GM18868 (cell line): ENCODE results near the gene CHAF1A.
A peak's percentile ranks its signal among the peaks of the same experiment; 100 is the strongest.

ENCODE experiments used
- ATAC-seq: cut with Tn5 transposase; IDR thresholded peaks from one replicate; pipeline ENCODE4 v1.9.1; 2021; ENCODE audit warnings: mild to moderate bottlenecking, moderate library complexity; ENCODE audit not compliant: unreplicated experiment

The CHAF1A gene

DNA sequence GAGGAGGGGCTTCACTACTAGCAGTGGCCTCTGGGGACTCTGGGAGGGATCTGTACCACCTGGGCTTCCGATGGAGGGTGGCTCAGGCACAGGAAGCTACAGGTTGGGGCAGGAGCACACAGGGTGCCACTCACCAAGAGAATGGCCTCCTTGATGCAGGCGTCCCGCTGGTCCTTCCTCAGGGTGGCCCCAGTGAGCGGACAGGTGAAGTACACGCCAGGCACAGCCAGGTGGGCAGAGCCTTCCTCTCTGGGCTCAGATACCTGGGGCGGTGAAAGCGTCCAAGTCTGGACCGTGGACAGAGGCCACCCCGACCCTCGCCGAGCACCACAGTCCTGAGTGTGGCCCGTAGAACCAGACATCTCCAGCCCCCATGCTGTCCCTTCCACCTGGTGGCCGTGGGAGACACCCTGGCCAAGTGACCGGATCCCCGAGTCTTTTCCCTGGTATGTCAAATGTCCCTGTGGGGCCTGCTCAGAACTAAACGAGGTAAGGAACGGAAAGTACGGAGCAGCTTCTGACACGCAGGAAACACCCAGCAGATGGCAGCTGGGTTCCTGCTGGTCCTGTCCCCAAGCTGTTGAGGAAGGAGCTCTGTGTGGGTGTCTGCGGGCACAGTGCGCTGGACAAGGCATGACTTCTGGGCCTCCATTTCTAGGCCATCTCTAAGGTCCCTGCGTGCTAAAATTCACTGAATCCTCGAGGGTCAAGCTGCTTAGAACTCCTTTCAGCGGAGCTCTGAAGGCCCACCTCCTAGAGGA lies 50.0 kb downstream of the CHAF1A start:
- ATAC-seq = no peak

DNA sequence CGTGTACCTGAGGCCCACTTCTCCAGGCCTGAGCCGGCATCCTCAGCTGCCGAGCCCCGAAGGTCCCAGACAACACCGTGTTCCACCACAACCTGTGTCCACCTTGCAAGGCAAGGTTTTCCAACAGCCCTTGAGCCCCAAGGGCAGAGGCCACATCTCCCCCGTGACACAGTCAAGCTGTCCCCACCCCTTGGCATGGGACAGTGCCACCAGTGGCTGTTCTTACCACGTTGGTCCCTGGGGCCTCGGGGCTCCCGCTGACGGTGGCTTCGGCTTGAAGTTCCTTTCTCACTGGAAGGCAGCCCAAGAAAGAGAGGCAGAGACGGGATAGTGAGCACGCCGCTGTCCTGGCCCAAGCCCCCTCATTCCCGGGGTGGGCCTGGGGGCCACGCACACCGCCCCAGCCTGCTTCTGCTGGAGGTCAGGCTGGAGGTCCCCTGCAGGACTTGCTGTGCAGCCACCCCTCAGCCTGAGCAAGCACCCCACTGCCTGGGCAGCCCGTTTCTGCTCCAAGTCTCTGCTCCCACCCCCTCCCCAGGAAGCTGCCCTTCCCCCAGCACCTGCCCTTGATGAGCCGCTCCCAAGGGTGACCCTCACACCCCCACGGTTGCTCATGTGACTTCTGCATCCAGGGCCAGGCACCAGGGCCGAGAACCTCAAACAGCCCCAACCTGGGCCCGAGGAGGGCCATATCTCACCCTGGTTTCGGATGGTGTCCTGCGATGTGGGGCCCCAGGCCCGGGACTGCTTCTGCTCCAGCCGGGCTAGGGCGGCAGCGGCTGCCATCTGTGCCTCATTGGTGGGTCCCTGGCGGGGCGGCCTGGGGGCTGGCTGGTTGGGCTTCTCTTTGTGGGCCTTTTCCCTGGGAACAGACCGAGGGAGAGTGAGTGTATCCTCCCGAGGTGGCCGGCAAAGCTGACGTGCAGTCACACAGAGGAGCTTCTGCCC lies 51.1 kb downstream of the CHAF1A start:
- no peak for ATAC-seq

DNA sequence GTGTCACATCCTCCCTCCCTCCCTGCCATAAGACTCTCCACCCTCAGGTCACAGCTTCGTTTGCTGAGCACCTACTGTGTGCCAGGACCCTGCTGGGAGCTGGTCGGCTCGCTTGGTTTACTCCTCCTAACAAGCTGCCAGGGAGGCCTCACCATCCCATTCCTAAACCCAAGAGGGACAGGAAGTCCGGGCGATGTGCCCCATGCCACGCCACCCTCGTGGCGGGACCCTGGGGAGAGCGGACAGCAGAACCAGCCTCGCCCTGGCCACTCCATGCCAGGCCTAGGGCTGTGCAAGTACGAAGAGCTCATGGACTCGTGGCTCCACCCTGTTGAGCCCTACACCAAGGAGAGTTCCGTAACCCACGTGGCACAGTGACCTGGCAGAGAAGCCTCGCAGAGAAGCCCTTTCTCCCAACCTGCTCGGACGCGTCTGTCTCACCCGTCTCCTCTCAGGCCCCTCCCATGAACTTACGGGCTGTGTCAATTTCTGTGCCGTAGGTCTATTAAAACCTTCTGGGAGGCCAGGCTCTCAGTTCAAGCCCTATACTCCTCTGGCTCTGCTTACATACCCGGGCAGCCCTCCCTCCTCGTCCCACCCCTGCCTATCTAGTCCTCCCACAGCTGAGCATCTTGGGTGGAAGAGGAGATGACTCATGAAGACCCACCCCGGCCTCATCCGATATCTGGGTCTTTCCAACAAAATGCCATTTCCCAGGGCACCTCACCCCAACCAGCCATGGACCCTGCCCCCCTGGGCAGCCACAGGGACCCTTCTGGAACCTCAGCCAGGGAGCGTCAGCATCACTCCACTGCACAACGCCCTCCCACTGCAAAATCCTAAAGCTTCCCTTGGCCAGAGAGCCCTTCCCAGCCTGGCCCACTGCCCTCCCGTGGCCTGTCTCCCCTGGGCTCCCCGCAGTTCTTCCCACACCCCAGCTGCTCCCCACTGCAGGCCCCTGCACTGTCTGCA lies 52.6 kb downstream of the CHAF1A start:
- no peak for ATAC-seq

DNA sequence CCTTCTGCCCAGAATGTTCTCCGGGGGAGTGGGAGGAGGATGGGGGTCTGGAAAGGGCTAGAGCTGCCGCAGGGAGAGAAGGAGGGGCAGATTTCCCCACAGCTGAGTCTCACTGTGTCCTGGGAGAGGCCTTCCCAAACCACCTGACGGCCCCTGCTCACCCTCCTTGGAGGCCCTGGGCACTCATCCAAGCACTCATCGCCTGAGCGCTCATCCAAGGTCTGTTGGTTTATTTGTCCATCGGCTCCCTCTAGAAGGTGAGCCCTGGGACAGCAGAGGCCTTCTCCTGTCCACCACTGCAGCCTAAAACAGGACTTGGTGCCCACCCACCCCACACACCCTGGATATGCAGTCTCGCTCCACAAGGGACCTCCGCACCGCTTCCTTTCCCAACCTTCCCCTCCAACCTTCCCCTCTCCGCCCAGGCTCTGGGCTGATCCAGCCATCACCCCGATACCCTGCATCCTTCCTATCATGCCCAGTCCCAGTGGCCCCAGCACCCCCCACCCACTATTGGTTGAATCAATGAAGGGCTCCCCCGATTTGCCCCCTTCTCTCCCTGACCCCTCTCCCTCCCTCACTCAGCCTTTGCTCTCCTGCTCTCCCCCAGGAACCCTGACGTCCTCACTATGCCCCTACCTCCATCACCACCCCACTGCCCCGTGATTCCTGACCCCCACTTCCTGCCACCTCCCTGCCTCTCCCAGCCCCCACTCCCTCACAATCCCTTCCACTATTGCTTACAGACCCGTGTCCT lies 53.5 kb downstream of the CHAF1A start:
- ATAC-seq = no peak

DNA sequence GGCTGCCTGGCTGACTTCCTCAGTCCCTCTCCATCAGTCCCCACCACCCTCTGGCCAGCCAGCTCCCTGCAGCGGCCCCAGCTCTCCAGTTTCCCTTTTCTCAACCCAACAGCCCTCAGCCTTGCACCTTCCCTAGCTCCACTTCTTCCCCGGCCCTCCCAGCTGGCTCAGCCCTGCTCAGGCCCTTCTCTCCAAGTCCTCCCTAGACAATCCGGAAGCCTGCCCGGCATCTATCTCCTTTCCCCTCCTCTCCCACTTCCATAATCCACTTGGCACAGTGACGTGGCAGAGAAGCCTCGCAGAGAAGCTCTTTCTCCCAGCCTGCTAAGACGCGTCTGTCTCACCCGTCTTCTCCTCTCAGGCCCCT lies 54.0 kb downstream of the CHAF1A start:
- no peak for ATAC-seq

DNA sequence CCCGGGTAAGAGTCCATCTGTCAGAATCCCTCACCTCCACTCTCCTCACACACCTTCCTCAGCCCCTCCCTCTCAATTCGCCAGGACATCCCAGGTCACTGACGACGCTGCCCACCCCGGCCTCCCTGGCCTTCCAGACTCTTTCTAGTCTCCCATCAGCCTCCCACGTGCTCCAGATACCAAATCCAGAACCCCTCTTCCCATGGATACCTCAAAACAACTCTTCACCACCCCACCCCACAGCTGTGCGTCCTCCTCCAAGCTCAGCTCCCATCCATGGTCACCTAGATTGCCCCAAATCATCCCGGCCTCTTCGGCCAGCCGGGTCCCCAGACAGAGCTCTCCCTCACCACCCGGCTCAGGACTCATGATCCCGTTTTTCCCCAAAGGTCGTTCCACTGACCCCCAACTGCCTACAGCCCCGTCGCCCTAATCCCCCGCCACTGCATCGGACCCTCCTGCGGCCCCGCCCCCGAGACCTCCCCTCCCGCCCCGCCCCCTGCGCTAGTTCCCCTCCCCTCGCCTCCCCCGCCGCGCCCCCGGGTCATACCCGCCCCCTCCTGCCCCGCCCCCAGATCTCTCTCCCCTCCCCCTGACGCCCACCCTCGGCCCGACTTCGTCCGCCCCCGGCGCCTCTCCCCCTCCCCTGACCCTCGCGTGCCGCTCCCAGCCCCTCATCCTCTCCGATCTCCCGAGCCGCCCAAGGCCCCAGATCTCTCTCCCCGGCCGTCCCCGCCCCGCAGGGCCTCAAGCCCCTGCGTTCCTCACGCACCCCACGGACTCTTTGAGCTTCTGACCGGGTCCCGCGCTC lies 54.6 kb downstream of the CHAF1A start:
- peak; percentile 14 for ATAC-seq

DNA sequence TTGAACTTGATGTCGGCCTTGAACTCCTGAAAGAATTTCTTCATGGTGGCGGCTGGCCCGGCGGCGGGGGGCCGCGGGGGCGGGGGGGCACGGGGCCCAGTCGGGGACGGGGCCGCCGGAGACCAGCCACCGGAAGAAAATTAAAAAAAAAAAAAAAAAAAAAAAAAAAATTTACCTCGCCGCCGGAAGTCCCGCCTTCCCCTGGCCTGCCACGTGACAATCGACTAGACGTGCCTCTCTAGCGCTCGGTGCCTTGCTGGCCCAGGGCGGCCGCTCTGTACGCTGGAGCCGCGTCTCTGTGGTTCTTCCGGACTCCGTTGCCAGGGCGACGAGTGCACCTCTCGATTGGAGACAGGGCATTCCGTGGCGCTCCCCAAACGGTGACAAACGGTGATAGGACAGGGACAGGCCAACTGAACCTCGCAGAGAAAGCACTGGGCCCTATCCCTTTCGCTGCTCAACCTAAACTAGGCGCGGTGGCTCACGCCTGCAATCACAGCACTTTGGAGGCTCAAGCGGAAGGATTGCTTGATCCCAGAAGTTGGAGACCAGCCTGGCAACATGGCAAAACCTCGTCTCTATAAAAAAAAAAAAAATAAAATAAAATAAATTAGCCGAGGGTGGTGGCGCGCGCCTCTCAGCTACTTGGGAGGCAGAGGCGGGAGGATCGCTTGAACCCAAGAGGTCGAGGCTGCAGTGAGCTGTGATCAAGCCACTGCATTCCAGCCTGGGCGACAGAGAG lies 55.4 kb downstream of the CHAF1A start, which contains the start of gene UBXN6:
TSS of gene UBXN6 (minus strand) at position 141 of the 742 bp plus-strand sequence. CDS start at position 44, 97 bp downstream.
- peak; percentile 91 for ATAC-seq

DNA sequence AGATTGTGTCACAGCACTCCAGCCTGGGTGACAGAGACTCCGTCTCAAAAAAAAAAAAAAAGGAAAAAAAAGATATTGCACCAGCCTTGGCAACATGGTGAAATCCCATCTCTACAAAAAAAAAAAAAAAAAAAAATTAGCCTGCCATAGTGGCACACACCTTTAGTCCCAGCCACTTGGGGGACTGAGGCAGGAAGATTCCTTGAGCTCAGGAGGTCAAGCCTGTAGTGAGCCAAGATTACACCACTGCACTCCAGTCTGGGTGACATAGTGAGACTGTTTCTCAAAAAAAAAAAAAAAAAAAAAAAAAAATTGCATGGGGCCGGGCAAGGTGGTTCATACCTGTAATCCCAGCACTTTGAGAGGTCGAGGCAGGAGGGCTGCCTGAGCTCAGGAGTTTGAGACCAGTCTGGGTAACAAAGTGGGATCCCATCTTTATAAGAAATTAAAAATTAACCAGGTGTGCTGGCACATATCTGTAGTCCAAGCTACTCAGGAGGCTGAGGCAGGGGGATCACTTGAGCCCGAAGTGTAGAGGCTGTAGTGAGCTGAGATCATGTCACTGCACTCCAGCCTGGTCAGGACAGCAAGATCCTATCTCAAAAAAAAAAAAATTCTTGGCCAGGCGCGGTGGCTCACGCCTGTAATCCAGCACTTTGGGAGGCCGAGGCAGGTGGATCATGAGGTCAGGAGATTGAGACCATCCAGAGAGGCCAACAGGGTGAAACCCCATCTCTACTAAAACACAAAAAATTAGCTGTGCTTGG lies 62.6 kb downstream of the CHAF1A start:
- no peak for ATAC-seq

DNA sequence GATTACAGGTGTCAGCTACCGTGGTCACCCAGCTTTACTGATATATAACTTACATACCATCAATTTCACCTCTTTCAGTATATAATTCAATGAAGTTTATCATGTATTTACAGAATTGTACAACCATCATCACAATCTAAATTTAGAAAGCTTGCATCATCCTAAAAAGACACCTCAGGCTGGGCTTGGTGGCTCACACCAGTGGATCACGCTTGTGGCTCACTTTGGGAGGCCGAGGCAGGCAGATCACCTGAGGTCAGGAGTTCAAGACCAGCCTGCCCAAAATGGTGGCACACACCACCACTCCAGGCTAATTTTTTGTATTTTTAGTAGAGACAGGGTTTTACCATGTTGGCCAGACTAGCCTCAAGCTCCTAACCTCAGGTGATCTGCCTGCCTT lies 65.4 kb downstream of the CHAF1A start:
- no peak for ATAC-seq

DNA sequence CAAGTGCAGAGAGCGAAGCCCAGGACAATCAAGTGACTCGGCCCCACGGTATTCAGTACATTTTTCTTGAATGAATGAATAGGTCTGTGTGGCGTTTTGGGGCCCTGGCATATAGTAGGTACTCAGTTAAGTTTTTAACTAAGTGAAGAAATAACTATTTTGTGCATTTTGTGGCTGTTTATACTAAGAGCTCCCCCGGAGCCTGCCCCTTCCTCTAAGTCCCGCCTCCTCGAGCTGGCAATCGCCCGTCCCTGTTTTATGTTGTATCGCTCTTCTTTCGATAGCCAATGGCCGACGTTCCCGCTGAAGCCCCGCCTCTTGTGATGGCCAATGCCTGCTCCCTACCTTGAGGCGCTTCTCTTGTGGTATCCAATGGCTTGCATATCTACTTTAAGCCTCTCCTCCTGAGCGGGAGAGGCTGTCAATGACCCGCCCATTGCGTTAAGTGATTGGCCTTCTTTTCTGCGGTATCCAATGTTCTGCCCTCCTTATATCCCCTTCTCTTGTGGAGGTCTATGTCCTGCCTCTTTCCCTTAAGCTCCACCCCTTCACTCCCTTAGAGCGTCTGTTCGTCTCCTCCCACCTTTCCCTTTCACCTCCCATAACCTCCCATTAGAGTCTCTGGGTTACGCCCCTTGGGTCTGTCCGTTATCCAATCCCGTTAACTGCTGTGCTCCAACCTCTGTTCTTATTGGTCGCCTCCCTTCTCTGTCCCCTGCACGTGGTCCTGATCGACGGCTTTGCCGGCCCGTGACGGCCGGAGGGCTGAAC lies 69.1 kb downstream of the CHAF1A start:
- ATAC-seq = peak; percentile 77

DNA sequence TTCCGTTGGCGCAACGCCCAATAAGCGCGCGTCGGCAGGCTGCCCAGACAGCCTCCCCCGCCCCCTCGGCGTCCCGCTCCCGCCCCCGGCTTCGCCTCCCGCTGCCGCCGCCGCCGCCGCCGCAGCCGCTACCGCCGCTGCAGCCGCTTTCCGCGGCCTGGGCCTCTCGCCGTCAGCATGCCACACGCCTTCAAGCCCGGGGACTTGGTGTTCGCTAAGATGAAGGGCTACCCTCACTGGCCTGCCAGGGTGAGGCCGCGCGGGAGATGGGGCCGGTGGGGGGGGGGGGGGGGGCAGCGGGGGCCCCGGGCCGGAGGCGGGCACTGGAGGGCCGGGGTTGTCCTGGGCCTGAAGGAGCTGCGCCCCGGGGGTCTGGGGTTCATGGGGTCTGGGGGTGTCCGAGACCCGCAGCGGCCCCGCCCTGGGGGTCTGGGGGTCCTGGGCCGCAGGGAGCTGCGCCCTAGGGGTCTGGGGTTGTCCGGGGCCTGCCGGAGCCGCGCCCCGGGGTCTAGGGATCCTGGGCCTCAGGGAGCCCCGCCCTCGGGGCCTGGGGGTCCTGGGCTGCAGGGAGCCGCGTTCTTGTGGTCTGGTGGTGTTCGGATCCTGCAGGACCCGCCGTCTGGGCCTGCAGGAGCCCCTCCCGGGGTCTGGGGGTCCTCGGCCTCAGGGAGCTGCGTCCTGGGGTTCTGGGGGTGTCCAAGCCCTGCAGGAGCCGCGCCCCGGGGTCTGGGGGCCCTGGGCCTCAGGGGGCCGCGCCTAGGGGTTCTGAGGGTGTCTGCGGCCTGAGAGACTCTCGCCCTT lies 69.9 kb downstream of the CHAF1A start, which contains the start of gene HDGFL2:
TSS of gene HDGFL2 (plus strand) at position 124 of the 801 bp plus-strand sequence. CDS start at position 178, 54 bp downstream.
- no peak for ATAC-seq

DNA sequence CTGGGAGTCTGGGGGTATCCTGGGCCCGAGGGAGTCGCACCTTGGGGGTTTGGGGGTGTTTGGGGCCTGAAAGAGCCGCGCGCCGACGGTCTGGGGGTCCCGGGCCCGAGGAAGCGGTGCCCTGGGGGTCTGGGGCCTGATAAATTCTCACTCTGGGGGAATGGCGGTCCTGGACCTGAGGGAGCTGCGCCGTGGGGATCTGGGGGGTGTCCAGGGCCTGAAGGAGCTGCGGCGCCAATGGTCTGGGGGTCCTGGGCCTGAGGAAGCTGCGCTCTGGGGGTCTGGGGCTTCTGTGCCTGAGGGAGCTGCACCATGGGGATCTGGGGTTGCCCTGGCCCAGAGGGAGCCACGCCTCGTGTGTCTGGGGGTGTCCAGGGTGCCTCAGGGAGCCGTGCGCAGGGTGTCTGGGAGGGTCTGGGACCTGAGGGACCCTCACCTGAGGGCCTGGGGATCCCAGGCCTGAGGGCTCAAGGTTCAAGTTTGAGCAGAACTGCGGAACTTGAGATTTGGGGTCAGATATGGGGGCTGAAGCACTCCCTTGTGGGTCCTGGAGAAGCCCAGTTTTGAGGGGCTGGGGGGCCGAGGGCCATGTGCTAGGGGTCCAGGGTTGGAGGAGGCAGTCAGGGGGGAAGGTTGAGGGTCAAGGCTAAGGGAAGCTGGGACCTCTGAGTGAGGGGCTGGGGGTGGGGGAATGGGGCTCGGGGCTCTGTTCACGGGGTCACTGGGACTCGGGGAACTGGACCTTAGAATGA lies 70.7 kb downstream of the CHAF1A start:
- ATAC-seq = no peak

DNA sequence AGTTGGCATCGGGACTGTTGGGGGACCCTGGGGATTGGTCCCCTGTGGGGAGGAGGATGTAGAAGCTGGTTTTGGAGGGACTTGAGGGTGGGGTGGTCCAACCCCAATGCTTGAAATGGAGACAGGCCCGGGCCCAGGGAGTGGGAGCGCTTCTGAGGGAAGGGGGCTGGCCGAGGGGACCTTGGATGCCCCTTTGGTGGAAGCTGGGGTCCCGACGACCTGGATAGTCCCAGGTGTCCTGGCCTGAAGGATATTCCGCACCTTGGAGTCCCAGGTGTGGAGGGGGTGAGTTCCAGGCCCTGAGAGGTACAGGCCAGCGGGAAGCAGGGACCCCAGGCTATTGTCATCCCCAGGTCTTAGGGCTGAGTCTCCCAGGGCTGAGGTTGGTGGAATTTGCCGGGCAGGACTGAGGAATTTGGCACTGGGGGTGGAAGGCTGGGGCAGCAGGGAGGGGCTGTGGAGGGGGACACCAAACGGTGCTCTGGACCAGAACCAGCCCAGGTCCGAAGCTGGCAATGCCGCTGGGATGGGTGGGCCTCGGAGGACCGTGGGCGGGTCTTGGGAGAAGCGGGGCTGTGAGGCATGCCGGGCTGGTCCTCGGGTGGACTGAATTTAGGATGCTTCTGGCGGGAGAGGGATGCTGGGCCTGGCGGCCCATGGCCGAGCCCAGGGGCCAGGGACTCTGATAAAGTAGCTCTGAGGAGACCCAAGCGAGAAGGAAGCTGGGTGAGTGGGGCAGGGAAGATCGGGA lies 71.5 kb downstream of the CHAF1A start:
- no peak for ATAC-seq

DNA sequence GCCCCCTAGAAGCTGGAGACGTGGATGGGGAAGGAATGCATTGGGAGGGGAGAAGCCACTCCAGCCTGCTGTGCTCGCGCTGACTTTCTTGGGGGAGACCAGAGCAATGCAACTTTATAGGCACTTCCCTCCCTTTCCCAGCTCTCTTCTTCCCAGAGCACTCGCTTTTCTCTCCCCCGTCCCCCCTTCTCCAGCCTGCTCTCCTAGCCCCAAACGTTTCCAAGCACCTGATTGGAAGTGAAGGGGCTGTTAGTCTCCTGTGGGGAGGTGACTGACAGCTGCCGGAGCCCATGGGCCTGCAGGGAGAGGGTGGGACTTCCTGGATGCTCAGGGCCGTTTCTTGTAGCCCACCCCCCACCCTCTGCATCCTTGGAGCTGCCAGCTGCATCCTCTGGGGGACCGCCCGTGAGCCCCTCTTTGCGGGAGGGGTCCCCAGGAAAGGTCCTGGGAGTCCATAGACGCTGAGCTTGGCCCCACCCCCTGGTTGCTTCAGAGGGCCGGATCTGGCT lies 72.1 kb downstream of the CHAF1A start:
- no peak for ATAC-seq
